AG09319 (cell line): ENCODE measurements around the gene SLC25A26.

Experiments
- DNase-seq: peaks from one replicate; pipeline ENCODE4 v3.0.0-alpha.2; 2010; ENCODE audit warnings: low read depth; ENCODE audit errors: extremely low read depth
- TF ChIP-seq, protein P1 (sequence below): IDR thresholded peaks from 2 replicates; pipeline ENCODE4 v1.5.1; 2011; ENCODE audit warnings: low read depth, mild to moderate bottlenecking, inconsistent platforms, low read length, moderate library complexity

SLC25A26 gene

DNA sequence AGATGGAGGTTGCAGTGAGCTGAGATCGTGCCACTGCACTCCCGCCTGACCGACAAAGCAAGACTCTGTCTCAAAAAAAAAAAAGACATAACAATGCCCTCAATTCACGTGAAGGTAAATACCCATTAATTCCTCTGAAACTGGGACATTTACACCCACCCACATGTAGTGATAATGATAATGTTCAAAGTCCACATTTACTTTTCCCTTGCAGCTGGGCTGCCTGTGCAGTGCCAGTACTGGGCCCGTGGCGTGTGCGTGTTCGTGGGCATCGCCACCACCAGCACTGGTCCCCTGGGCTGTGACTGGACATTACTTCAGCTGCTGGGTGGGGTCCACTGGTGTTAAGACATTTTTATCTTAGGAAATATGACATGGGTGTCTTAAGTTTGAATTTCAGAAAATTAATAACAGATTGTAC is 123.6 kb downstream of the SLC25A26 start:
- TF ChIP-seq, protein P1, sequence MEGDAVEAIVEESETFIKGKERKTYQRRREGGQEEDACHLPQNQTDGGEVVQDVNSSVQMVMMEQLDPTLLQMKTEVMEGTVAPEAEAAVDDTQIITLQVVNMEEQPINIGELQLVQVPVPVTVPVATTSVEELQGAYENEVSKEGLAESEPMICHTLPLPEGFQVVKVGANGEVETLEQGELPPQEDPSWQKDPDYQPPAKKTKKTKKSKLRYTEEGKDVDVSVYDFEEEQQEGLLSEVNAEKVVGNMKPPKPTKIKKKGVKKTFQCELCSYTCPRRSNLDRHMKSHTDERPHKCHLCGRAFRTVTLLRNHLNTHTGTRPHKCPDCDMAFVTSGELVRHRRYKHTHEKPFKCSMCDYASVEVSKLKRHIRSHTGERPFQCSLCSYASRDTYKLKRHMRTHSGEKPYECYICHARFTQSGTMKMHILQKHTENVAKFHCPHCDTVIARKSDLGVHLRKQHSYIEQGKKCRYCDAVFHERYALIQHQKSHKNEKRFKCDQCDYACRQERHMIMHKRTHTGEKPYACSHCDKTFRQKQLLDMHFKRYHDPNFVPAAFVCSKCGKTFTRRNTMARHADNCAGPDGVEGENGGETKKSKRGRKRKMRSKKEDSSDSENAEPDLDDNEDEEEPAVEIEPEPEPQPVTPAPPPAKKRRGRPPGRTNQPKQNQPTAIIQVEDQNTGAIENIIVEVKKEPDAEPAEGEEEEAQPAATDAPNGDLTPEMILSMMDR: no peak
- no peak for DNase-seq

DNA sequence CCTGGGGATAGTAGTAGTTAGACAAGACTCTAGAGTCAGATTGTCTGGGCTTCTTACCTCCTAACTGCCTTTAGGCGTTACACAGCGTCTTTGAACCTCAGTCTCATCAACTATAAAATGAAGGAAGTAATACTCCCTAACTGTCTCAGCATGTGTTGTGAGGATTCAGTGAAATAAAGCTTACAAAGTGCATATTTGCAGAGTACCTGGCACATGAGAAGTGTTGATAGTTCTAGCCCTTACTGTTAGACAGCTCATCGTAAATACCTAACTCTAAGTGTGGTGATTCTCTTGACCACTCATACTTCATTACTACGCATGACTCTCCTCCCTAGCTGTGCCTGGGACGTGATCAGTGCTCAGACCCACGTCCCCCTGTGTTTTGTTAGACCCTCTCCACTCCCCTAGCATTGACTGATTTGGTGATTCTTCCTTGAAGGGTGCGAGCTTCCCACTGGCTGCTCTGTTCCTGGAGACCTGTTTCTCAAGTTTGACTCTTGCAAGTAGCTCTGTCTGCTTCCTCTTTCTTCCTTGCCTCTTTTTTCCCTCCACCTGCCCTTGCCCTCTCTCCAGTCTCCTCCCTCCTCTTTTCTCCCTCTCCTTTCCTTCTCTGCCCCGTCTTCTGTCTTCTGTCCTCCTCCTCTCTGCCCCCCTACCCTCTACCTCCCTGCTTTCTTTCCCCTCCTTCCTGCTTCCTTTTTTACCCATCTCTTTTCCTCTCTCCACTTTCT is 124.2 kb downstream of the SLC25A26 start:
- no peak for DNase-seq
- TF ChIP-seq, protein P1: no peak

DNA sequence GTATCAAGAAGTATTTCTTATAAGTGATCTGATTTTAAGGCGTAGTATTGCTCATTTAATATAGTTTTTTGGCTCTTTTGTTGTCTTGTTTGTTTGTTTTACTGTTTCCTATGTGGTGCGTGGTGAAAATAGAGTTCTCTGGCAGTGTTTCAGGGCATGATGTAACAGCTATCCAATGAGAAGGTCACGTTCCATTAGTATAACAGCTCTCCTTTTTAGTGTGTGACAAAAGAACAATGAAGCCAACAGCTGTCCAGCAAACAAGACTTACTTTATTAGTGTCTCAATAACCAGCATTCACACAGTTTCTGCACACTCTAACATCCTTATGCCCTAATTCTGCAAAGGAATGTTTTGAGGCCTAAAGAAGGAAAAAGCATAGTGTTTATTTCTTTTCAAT is 127.9 kb downstream of the SLC25A26 start:
- DNase-seq: no peak
- TF ChIP-seq, protein P1: no peak

DNA sequence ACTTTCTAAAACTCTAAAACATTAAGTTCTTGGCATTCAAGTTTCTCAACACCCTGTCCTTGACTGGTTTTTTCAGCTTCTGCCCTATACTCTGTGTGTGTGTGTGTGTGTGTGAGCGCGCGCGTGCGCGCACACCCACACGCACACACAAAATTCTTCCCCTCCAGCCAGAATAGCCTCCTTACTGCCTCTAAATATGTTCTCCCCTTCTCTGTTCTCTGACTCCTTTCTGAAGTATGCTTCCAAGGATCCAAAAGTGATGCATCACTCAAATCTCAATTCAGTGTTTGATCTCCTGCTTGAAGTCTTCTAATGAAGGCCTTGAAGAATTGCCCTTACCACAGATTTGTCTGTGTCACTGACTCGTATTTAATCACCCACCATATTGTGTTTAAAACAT is 129.8 kb downstream of the SLC25A26 start:
- TF ChIP-seq, protein P1: no peak
- no peak for DNase-seq

DNA sequence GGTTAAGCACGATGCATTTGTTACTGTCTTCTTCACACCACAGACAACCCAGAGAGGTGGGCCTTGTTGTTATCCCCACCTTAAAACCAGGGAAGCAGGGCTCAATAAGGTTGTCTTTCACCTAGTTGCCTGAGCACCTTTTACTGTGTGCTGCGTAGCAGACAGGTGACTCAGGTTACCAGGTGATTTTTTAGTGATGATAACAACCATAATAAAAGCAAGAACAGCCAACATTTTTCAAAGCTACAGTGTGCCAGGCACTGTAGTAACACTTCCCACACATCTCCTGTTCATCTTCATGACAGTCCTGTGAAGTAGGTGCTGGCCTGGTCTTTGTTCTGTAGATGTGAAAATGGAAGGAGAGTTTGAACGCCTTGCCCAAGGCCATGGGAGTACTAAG is 132.2 kb downstream of the SLC25A26 start:
- TF ChIP-seq, protein P1: no peak
- no peak for DNase-seq

DNA sequence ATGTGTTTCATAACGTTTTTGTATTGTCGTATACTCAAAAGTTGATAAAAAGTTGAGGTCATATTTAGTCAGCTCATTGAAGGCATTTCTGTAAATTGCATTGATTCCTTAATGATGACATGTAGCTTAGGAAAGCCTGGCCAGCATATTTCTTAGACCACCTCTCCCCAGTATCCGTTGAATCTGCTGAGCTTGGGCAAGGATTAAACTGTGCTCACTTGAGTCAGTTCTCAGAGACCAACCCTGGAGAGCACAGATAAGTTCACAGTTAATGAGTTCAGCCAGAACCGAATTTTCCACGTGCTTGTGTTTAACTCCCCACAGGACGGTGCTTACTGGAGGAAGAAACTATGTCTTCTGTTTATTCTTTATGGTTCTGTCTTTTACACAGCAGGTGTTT is 132.7 kb downstream of the SLC25A26 start:
- DNase-seq: no peak
- TF ChIP-seq, protein P1: no peak

DNA sequence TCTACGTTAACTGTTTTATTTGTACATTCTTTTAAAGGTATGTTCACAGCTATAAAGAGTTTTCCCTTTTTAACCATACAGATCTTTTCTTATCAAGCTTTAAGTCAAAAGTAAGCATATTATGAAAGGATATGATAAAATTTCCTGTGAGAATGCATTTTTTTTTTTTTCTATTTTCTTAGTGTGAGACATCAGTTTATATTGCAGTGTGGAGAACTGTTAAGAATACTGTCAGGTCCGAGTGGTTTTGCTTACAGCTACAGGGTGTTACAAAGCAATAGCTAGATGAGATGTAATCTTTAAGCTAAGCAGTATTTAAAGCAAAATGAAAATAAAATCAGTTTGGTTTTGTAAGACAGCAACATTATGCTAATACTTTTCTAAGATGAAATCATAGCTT is 133.2 kb downstream of the SLC25A26 start:
- TF ChIP-seq, protein P1: no peak

More for the DNA sequence above, 133.2 kb downstream of the SLC25A26 start:
- no peak for DNase-seq
